Measurements from ENCODE around the gene TMEM9. TPM values are rescaled to one million over a fixed set of nuclear protein-coding genes. Genes with fewer than 3 reads are reported as not detected.

The TMEM9 gene
- total and polyA plus RNA-seq, 9 of the 15 experiments (the other 6 are each of a cell fraction or from before 2014, with no cell fraction given) = 30.4 to 107 (median 67.6) TPM

GRCh38 chr1:201170533-201171062, 16.3 kb upstream of the TMEM9 start (continued):
- TF ChIP-seq CUX1 (CRISPR knock-in tag; IDR thresholded peaks at IDR 0.05) (no peak), PBX2 (CRISPR knock-in tag; IDR thresholded peaks at IDR 0.05; ENCODE audit: low read depth) (no peak), PBX2 (tag; conservative IDR thresholded peaks at IDR 0.05; ENCODE audit: low read depth) (peak; percentile 74), ZC3H11A (IDR thresholded peaks at IDR 0.05; ENCODE audit: low read depth, low read length) (no peak), TFAP4 (CRISPR knock-in tag; IDR thresholded peaks at IDR 0.05; ENCODE audit: borderline replicate concordance) (peak; percentile 78), DMBX1 (CRISPR knock-in tag; IDR thresholded peaks at IDR 0.05; ENCODE audit: borderline replicate concordance) (peak; percentile 85)

Measured in K562 (cell line).